Measurements from ENCODE around the gene STX3.

- TF ChIP-seq, protein P1, sequence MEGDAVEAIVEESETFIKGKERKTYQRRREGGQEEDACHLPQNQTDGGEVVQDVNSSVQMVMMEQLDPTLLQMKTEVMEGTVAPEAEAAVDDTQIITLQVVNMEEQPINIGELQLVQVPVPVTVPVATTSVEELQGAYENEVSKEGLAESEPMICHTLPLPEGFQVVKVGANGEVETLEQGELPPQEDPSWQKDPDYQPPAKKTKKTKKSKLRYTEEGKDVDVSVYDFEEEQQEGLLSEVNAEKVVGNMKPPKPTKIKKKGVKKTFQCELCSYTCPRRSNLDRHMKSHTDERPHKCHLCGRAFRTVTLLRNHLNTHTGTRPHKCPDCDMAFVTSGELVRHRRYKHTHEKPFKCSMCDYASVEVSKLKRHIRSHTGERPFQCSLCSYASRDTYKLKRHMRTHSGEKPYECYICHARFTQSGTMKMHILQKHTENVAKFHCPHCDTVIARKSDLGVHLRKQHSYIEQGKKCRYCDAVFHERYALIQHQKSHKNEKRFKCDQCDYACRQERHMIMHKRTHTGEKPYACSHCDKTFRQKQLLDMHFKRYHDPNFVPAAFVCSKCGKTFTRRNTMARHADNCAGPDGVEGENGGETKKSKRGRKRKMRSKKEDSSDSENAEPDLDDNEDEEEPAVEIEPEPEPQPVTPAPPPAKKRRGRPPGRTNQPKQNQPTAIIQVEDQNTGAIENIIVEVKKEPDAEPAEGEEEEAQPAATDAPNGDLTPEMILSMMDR (conservative IDR thresholded peaks at IDR 0.05; ENCODE audit: low read depth, low read length), result no peak
- TF ChIP-seq, protein P2, sequence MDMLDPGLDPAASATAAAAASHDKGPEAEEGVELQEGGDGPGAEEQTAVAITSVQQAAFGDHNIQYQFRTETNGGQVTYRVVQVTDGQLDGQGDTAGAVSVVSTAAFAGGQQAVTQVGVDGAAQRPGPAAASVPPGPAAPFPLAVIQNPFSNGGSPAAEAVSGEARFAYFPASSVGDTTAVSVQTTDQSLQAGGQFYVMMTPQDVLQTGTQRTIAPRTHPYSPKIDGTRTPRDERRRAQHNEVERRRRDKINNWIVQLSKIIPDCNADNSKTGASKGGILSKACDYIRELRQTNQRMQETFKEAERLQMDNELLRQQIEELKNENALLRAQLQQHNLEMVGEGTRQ (IDR thresholded peaks at IDR 0.05; ENCODE audit: low read depth, low read length), result no peak
- TF ChIP-seq POLR2A (IDR thresholded peaks at IDR 0.05; ENCODE audit: low read depth, low read length), result no peak
- no peak for TF ChIP-seq NFE2L2 (IDR thresholded peaks at IDR 0.05; ENCODE audit: low read depth, low read length)
- TF ChIP-seq FOS (IDR thresholded peaks at IDR 0.05; ENCODE audit: low read depth, low read length), result no peak
- TF ChIP-seq SMC3 (IDR thresholded peaks at IDR 0.05; ENCODE audit: low read depth, low read length), result no peak
- TF ChIP-seq CHD1 (IDR thresholded peaks at IDR 0.05; ENCODE audit: low read depth, low read length), result no peak
- TF ChIP-seq RFX5 (IDR thresholded peaks at IDR 0.05; ENCODE audit: low read depth, low read length), result no peak
- no peak for TF ChIP-seq BHLHE40 (IDR thresholded peaks at IDR 0.05; ENCODE audit: low read depth, low read length)
- TF ChIP-seq MAZ (IDR thresholded peaks at IDR 0.05; ENCODE audit: borderline replicate concordance, low read depth, low read length), result no peak
- TF ChIP-seq RAD21 (IDR thresholded peaks at IDR 0.05; ENCODE audit: low read length), result no peak
- TF ChIP-seq CEBPB (IDR thresholded peaks at IDR 0.05; ENCODE audit: low read depth, low read length), result no peak
- no peak for TF ChIP-seq MXI1 (IDR thresholded peaks at IDR 0.05; ENCODE audit: borderline replicate concordance, low read depth, low read length)
- TF ChIP-seq MAFK (IDR thresholded peaks at IDR 0.05; ENCODE audit: low read depth, low read length), result no peak
These were observed 32.0 kb downstream of the STX3 start for GRCh38 chr11:59787255-59787588.
